Measurements from ENCODE around the gene MAP3K4.

GRCh38 chr6:161117942-161118341 is 126.4 kb downstream of the MAP3K4 start:
- TF ChIP-seq CTCF (IDR thresholded peaks at IDR 0.05) (no peak), POLR2A (IDR thresholded peaks at IDR 0.05) (no peak)

All from ovary (tissue), 3 donors.